Right lung (tissue), 5 donors: ENCODE measurements around the gene NRROS. TPM values are rescaled to one million over a fixed set of nuclear protein-coding genes. Genes with fewer than 3 reads are reported as not detected.

Source experiments
- DNase-seq, 2 donors: peaks; one replicate each; pipeline ENCODE4 v3.0.0-alpha.2; 2013
- polyA plus RNA-seq, 5 donors: library from polyadenylated mRNA; unstranded; fragments of 120-200 nt; gene quantifications; one replicate each; pipeline versions ENCODE4 v1.2.1 to v1.2.3, GENCODE V29; 2013; ENCODE audit warnings: inconsistent platforms in 1 of 5, low replicate concordance in 1 of 5; ENCODE audit not compliant: insufficient read length in 5 of 5, insufficient read depth in 1 of 5

Gene NRROS
- polyA plus RNA-seq, 5 donors = 5.3 to 10.4 (median 6.1) TPM

DNA sequence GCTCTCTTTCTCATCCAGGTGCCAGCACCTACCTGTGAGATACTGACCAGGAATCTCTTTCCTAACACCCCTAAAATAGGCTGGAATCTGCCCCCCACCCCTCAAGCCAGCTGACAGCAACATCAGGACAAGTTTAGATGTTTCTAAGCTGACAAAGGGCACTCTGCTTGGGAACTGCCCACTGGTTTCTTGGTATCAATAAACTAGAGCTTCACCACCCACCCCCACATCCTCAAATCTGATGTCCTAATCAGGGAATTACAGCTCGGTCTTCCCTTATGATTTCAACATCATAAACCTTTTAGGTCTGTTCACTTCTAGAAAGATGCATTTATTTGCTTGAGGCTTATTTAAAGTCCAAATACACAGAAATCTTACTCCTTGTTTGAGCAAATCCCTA, 37.9 kb downstream of the NRROS start:
- no peak for DNase-seq

DNA sequence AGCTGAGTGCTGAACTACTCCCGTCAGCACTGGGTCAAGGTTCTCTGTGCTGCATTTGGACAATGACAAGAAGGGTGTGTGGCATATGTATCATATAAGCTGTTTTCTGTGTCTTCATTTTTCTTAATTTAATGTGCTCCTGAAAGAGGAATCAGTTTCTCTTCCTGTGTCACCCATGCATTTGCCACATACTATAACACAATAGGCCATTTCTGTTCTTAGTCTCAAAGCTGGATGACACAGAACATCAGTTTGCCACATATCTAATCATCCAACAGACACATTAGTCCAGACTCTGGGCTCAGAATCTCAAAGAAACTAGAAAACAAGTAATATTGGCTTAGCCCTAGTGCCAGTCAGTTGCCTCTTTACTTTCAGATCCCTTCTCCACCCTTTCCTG, 38.4 kb downstream of the NRROS start:
- no peak for DNase-seq

GRCh38 chr3:196684548-196685407, 45.3 kb downstream of the NRROS start:
- peak; percentile 33 to 53 for DNase-seq

DNA sequence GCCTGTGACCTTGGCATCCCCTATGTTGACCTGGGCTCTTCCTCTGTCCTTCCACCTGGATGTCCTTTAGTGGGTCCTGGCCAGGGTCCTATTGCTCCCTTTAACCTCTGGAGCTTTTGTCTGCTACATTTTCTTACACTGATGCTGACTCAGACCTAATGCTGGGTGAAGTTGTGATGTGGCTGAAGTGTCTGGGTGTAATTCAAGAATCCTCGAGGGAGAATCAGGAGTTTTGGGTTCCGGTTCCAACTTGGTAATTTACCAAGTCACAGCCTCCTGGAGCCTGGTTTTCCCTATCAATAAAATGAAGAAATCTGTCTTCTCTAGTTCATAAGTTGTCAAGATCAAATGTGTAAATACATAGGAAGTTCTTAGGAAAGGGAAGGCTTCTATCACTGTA, 46.9 kb downstream of the NRROS start:
- no peak for DNase-seq

DNA sequence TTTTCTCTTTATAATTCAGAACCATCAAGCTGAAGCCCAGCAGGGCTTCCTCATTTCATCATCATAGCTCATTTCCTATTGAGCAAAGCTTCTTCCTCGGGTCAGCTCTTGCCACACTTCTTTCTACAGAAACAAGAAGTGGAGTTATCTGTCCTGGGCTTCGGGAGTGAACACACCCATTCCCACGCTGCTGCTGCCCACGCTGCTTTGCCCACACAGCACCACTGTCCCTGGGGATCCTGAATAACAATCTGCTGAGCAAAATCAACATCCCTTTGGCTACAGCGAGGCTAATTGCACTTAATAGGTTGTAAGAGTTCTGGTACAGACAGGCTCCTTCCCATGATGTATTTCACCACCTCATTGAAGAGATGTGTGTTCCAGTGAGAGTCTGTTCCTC, 48.9 kb downstream of the NRROS start:
- peak in 1 of 2 donors; percentile 9 for DNase-seq

DNA sequence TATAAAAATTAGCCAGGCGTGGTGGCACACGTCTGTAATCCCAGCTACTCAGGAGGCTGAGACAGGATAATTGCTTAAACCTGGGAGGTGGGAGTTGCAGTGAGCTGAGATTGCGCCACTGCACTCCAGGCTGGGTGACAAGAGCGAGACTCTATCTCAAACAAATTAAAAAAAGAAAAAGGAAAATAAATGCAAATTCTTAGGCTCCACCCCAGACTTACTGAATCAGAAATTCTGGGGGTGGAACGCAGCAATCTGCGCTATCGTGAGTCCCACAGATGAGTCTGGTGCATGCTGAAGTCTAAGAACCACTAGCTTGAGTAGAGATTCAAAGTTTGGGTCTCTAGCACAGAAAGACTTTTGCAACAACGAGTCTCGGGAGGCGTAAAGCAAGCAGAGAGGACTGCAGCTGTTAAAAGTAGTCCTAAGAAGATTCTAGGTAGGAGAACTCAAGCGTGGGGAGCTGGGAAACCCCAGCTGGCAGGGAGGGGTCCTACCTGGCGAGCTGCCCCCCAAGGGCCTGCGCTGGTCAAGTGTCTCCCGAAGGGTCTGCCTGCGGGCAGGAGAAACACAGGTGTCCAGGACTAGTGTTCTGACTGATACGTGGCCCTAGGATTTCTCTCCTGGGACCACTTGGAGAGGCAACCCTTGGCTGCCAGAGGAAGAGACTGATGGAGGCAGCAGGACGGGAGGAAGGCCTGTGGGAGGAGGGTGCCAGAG, 50.6 kb downstream of the NRROS start:
- DNase-seq = no peak

- DNase-seq = no peak
These were observed 51.9 kb downstream of the NRROS start for GRCh38 chr3:196691386-196691785.

DNA sequence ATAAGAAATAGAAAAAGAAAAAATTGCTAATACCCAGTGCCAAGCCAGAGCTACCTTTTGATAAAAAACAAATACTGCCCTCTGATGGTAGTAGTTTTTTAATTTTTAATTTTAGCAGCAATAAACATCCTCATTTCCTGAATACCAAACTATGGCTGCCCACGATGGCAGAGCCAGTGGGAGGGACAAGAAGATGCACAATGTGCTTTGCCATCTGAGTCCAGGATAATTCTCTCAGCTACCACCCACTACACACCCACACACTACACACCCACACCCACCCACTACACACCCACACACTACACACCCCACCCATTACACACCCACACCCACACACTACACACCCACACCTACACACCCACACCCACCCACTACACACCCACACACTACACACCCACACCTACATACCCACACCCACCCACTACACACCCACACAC, 54.7 kb downstream of the NRROS start:
- no peak for DNase-seq

- DNase-seq = no peak
These were observed 55.7 kb downstream of the NRROS start for GRCh38 chr3:196694941-196695848.

DNA sequence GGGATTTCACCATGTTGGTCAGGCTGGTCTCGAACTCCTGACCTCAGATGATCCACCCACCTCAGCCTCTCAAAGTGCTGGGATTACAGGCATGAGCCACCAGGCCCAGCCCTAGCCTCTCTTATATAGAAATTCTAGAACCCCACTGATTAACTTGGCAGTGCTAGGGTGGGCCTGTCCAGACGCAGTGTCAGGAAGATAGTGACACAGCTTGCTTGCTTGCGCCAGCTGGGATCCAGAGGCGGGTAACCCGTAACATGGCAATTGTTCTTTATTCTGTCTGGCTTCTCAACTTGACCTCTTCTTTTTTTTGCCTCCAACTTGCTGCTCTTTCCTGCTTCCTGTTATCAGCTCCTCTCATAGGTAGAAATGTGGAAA, 56.3 kb downstream of the NRROS start:
- no peak for DNase-seq

DNA sequence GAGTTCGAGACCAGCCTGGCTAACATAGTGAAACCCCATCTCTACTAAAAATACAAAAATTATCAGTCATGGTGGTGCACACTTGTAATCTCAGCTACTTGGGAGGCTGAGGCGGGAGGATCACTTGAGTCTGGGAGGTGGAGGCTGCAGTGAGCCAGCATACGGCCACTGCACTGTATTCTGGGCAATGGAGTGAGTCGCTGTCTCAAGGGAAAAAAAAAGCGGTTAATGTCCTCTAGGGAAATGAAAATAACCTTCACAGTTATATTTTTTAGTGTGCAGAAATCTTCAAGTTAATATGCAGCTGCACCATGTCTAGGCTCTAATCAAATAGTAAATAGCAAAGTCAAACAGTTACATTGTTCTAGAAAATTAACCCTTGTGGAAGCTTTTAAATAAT, 57.8 kb downstream of the NRROS start:
- DNase-seq = no peak

DNA sequence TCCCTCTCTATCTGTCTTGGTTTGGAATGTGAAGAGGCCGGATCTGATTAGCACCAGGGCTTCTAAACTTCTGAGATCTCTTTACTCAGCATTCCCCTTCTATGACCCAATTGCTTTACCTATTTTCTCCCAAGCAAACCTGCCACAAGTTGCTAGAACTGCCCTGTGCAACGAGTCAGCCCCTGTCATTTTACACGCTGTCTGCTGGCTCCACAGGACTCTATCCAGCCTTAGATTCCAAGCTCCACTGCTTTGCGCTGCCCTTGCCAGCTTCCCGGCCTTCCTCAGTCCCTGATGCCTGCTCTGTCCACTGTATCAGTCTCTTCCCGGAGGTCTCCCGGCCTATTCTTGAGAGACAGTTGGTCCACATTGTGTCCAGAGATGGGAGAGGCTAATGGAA, 60.3 kb downstream of the NRROS start:
- DNase-seq = no peak

GRCh38 chr3:196700801-196701200, 61.3 kb downstream of the NRROS start:
- no peak for DNase-seq

DNA sequence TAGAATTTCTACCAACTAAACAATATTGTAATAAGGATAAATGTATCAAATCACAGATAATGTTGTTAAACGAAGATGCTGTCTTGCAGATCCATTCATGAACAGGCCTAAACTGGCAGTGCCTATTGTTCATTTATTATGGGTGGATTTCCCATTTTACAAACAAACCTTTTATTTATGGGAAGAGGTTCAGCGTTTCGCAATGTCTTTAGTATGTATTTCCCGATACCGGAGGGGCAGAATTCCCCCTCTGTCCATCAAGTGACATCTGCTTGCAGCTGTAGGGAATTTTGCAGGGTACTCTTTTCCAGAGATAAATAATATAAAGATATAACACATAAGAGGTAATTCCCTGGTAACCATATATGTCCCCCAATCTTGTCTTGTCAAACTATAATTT, 66.8 kb downstream of the NRROS start:
- DNase-seq = no peak

DNA sequence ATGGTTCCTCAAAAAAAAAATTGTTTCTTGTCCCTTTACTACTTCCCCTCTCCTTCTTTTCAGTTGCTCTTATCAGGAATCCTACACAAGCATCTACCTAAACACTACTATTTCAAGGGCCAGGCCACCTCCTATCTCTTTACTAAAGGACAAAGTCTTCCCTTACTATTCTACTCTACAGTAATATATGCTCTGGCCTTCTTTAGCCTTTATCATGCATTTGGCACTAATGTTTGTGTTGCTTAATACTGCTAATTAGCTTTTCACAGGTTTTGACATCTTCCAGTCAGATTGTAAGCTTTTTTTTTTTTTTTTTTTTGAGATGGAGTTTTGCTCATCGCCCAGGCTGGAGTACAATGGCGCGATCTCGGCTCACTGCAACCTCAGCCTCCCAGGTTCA, 67.2 kb downstream of the NRROS start:
- DNase-seq = no peak

- no peak for DNase-seq
These were observed 68.1 kb downstream of the NRROS start for GRCh38 chr3:196707566-196707965.

- DNase-seq = no peak
These were observed 69.0 kb downstream of the NRROS start for GRCh38 chr3:196708467-196708866.

Other genes with a start within 250 kb of the NRROS start
- 10 to 100 TPM; 21.8 to 44.1 (median 37.7) TPM for gene UBXN7, start 207.3 kb upstream of the NRROS start, polyA plus RNA-seq
- 10 to 100 TPM; 14.1 to 17.9 (median 16.8) TPM for gene RNF168, start 135.9 kb upstream of the NRROS start, polyA plus RNA-seq
- under 1 TPM in 3 of 5 donors, not detected in 2; 0.06 to 0.17 (median 0.09) TPM for gene SMCO1, start 124.3 kb upstream of the NRROS start, polyA plus RNA-seq
- gene WDR53, start 71.1 kb upstream of the NRROS start, polyA plus RNA-seq = 10 to 100 TPM; 14.6 to 19.6 (median 16.6) TPM
- gene FBXO45, start 71.0 kb upstream of the NRROS start, polyA plus RNA-seq = 10 to 100 TPM; 13.3 to 18.5 (median 14.5) TPM
- gene CEP19, start 72.6 kb downstream of the NRROS start, polyA plus RNA-seq = 1 to 10 TPM; 3.0 to 5.8 (median 4.0) TPM
- 10 to 100 TPM; 21.5 to 29.1 (median 25.8) TPM for gene PIGX, start 72.7 kb downstream of the NRROS start, polyA plus RNA-seq
- 10 to 100 TPM; 46.7 to 71.8 (median 64.5) TPM for gene PAK2, start 100.2 kb downstream of the NRROS start, polyA plus RNA-seq
- 10 to 100 TPM; 24.2 to 35.1 (median 28.5) TPM for gene SENP5, start 228.2 kb downstream of the NRROS start, polyA plus RNA-seq